GM12892 (cell line): ENCODE measurements around the gene PRR12.

ENCODE experiments used
- DNase-seq: peaks from one replicate; pipeline ENCODE4 v3.0.0; 2011; ENCODE audit not compliant: insufficient read length
- FAIRE-seq: peaks from 2 replicates; lab custom pipeline; 2011; peaks lifted over from hg19 to GRCh38; lab: Jason Lieb, UNC
- POLR2A ChIP-seq: IDR thresholded peaks from 2 replicates; pipeline ENCODE4 v1.6.1; 2011; ENCODE audit warnings: low read depth, low read length, control low read depth
- POLR2AphosphoS5 ChIP-seq: IDR thresholded peaks from 2 replicates; pipeline ENCODE4 v1.6.1; 2011; ENCODE audit warnings: low read depth, low read length, control low read depth
- TAF1 ChIP-seq: IDR thresholded peaks from 2 replicates; pipeline ENCODE4 v1.6.1; 2011; ENCODE audit warnings: low read depth, mild to moderate bottlenecking, control low read depth, low read length, borderline replicate concordance

The PRR12 gene

DNA sequence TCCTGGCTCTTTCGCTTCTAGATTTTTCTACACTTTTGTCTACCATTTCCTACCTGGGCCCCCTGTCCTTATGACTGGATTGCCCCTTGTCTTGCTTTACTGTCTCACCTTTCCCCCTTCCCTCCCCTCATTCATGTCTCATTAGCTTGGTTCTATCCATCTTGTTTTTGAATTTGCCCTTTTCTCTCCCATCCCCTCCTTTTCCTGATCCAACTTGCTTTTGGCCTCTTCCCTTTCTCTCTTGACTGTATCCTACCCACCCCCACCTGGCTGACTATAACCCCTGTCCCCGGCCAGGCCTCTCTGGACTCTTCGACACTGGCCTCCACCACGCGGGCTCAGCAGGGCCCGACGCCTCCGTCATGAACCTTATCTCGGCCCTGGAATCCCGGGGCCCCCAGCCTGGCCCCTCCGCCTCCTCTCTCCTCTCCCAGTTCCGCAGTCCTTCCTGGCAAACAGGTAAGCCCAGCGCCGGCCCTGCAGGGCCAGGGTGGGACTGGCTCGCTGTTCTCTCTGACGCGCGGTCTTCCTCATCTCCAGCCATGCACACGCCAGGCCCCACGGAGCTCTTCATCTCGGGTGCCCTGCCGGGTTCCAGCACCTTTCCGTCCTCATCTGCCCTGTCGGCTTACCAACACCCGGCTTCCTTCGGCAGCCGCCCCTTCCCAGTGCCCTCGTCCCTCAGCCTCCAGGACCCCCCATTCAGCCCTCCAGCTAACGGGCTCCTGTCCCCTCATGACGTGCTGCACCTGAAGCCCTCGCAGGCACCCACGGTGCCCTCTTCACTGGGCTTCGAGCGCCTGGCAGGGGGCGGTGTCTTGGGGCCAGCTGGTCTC, 3.4 kb downstream of the PRR12 start:
- TF ChIP-seq POLR2AphosphoS5, result no peak
- no peak for TF ChIP-seq TAF1
- TF ChIP-seq POLR2A, result no peak
- DNase-seq, result no peak
- FAIRE-seq, result no peak

DNA sequence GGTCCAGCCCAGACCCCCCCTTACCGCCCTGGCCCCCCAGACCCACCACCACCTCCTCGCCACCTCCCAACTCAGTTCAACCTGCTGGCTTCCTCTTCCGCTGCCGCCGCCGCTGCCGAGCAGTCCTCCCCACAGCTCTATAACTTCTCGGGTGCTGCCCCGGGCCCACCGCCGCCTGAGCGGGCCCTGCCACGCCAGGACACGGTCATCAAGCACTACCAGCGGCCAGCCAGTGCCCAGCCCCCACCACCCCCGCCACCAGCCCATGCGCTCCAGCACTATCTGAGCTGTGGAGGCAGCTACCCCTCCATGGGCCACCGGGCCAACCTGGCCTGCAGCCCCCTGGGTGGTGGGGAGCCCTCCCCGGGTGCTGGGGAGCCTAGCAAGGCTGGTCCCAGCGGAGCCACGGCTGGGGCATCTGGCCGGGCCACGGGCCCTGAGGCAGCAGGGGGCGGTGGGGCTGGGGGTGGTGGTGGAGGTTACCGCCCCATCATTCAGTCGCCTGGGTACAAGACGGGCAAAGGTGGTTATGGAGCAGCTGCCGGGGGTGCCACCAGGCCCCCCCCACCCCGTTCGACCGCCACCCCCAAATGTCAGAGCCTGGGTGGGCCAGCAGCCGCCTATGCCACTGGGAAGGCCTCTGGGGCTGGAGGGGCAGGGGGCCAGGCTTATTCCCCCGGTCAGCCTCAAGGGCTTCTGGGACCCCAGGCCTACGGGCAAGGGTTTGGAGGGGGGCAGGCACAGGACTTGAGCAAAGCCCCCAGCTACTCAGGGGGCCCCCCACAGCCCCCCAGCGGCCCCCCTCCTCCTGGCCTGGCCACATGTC, 4.2 kb downstream of the PRR12 start:
- no peak for DNase-seq
- TF ChIP-seq TAF1, result no peak
- TF ChIP-seq POLR2A, result no peak
- TF ChIP-seq POLR2AphosphoS5, result no peak
- FAIRE-seq, result no peak

DNA sequence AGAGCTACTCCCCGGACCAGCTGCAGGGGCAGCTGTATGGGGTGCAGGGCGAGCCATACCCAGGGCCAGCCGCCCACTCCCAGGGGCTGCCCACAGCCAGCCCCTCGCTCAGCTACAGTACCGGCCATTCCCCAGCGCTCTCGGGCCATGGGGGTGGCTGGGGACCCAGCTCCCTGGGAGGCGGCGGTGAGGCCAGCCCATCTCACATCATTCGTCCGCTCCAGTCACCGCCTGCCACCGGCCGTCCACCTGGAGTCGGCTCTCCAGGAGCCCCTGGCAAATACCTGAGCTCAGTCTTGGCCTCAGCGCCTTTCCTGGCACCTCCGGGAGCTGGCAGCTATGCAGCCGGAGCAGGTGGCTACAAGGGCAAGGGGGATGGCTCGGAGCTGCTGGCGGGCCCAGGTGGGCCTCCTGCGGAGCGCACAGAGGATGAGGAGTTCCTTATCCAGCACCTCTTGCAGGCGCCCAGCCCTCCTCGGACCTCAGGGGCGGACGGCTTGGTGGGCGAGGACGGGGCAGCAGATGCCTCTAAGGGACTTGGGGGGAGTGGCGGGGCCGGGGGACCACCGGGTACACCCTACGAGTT, 4.9 kb downstream of the PRR12 start:
- DNase-seq (no peak), FAIRE-seq (no peak)
- TF ChIP-seq TAF1, result no peak
- no peak for TF ChIP-seq POLR2A
- TF ChIP-seq POLR2AphosphoS5, result no peak

DNA sequence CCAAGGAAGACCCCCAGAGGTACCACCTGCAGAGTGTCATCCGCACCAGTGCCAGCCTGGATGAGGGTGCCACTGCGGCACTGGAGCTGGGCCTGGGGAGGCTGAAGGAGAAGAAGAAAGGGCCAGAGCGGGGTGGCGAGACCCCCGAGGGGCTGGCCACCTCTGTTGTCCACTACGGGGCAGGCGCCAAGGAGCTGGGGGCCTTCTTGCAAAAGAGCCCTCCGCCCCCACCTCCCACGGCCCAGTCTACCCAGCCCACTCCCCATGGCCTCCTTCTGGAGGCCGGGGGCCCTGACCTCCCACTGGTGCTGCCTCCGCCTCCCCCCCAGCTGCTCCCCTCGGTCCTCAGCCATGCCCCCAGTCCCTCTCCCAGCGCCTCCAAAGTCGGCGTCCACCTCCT, 5.4 kb downstream of the PRR12 start:
- FAIRE-seq (no peak), DNase-seq (no peak)
- TF ChIP-seq TAF1 (no peak), POLR2AphosphoS5 (no peak), POLR2A (no peak)

DNA sequence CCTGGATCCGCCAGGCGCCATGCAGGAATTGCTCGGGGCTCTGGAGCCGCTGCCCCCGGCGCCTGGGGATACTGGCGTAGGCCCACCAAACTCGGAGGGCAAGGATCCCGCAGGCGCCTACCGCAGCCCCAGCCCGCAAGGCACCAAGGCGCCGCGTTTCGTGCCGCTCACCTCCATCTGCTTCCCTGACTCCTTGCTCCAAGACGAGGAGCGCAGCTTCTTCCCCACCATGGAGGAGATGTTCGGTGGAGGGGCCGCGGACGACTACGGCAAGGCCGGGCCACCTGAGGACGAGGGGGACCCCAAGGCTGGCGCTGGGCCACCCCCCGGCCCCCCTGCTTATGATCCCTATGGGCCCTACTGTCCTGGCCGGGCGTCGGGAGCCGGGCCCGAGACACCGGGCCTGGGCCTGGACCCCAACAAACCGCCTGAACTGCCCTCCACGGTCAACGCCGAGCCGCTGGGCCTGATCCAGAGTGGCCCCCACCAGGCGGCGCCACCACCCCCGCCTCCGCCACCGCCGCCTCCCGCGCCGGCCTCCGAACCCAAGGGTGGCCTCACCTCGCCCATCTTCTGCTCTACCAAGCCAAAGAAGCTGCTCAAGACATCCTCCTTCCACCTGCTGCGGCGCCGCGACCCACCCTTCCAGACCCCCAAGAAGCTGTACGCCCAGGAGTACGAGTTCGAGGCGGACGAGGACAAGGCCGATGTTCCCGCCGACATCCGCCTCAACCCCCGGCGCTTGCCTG, 6.1 kb downstream of the PRR12 start:
- FAIRE-seq, result no peak
- DNase-seq, result no peak
- TF ChIP-seq POLR2AphosphoS5, result no peak
- no peak for TF ChIP-seq POLR2A
- no peak for TF ChIP-seq TAF1

DNA sequence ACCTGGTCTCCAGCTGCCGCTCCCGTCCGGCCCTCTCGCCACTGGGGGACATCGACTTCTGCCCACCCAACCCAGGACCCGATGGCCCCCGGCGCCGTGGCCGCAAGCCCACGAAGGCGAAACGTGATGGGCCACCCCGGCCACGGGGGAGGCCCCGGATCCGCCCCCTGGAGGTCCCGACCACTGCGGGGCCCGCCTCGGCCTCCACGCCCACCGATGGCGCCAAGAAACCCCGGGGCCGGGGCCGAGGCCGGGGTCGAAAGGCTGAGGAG, 6.7 kb downstream of the PRR12 start:
- TF ChIP-seq POLR2A, result no peak
- TF ChIP-seq POLR2AphosphoS5, result no peak
- no peak for TF ChIP-seq TAF1
- FAIRE-seq (no peak), DNase-seq (no peak)

DNA sequence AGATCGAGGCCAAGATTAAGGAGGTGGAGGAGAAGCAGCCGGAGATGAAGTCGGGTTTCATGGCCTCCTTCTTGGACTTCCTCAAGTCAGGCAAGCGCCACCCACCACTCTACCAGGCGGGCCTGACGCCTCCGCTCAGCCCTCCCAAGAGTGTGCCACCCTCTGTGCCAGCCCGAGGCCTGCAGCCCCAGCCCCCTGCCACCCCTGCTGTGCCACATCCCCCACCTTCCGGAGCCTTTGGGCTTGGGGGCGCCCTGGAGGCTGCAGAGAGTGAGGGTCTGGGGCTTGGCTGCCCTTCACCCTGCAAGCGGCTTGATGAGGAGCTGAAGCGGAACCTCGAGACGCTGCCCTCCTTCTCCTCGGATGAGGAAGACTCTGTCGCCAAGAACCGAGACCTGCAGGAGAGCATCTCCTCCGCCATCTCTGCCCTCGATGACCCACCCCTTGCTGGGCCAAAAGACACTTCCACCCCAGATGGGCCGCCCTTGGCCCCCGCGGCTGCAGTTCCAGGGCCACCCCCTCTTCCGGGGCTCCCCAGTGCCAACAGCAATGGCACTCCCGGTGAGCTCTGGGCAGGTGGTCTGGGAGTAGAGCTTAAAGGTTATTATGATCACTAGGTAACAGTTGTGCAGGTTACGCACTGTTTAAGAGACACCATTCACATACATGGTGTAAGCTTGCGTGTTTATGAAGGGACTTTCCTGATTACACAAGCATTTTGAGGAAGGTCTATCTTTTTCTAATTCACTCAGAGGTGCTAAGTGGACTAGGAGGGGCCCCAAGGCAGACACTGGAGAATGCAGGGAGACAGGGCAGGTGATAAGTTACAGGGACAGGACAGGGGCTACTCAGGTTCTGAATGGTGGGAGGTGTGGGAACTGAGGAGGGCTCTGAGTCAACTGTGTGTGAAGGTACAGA, 8.7 kb downstream of the PRR12 start:
- no peak for FAIRE-seq
- DNase-seq, result no peak
- no peak for TF ChIP-seq TAF1
- no peak for TF ChIP-seq POLR2A
- TF ChIP-seq POLR2AphosphoS5, result no peak

DNA sequence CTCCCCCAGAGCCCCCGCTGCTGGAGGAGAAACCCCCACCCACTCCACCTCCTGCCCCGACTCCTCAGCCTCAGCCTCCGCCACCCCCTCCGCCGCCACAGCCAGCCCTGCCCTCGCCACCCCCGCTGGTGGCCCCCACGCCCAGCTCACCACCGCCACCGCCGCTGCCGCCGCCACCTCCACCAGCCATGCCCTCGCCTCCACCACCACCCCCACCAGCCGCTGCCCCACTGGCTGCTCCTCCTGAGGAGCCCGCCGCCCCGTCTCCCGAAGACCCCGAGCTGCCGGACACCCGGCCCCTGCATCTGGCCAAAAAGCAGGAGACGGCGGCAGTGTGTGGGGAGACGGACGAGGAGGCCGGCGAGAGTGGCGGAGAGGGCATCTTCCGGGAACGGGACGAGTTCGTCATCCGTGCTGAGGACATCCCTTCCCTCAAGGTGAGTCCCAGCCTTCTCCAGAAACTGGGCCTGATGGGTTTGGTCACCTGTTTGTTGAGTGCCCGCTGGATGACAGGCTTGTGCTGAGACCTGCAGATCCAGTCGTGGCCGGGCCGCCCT, 10.6 kb downstream of the PRR12 start:
- FAIRE-seq (no peak), DNase-seq (no peak)
- TF ChIP-seq POLR2AphosphoS5 (no peak), POLR2A (no peak), TAF1 (no peak)

DNA sequence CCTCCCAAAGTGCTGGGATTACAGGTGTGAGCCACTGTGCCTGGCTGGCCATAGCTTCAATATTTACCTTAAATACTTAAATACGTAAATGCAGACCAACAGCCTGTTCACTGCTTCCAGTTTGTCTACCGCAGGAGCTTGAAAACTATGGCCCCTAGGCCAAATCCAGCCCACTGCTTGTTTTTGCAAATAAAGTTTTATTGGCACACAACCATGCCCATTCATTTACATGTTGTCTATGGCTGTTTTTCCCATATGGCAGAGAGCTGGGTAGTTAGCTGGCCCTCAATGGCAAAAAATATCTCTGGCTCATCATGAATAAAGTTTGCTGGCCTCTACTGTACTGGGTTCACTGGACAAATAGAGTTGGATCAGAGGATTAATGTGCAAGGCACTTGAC, 11.8 kb downstream of the PRR12 start:
- no peak for FAIRE-seq
- TF ChIP-seq POLR2AphosphoS5, result no peak
- no peak for DNase-seq

DNA sequence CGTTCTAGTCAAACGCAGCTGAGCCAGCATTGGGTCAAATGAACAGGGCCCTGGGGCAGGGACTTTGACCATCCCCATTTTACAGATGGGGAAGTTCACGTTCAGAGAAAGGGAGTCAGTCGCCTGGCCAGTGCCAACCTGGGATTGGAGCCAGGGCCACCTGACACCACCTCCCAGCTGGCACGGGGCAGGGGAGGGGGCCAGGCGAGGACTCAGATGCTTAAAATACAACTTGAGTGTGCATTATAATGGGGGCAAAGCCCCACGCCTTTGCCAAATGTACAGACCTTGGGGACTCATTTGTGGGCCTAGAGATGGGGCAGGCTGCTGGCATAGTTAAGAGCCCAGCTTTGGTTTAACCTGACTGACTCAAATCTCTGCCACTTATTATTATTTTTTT, 14.6 kb downstream of the PRR12 start:
- no peak for TF ChIP-seq TAF1
- TF ChIP-seq POLR2AphosphoS5, result no peak
- no peak for TF ChIP-seq POLR2A
- FAIRE-seq, result no peak

More for the DNA sequence above, 14.6 kb downstream of the PRR12 start:
- DNase-seq, result no peak
